H1 (cell line): ENCODE measurements around the gene ARHGEF6. TPM values are rescaled to one million over a fixed set of nuclear protein-coding genes. Genes with fewer than 3 reads are reported as not detected.

Experiments
- CTCF ChIA-PET: fragments of 300-600 bp; sonication (Branson Sonifier 250); formaldehyde crosslinking; loops from one replicate; lab custom pipeline; 2021; ENCODE audit not compliant: partially characterized antibody; lab: Charles Lee
- POLR2A ChIA-PET: fragments of 300-600 bp; sonication (Branson Sonifier 250); formaldehyde crosslinking; loops from one replicate; lab custom pipeline; 2021; ENCODE audit warnings: inconsistent platforms; ENCODE audit not compliant: partially characterized antibody; lab: Charles Lee
- DNase-seq, 2 experiments: peaks; one replicate each; pipeline versions ENCODE4 v3.0.0 to v3.0.0-alpha.2; 2010 to 2022; ENCODE audit warnings: low spot score in 2 of 2, low read depth in 1 of 2, mixed read lengths in 1 of 2
- FAIRE-seq: peaks from 2 replicates; lab custom pipeline; 2011; peaks lifted over from hg19 to GRCh38; lab: Jason Lieb, UNC
- H2AFZ ChIP-seq: 2 replicates; pipeline ENCODE4 v1.8.1; 2012; ENCODE audit warnings: low read length, inconsistent platforms
- H2AK5ac ChIP-seq: 2 replicates; pipeline ENCODE4 v1.6.1; 2013; ENCODE audit warnings: low read depth, low read length
- H2BK120ac ChIP-seq: replicated peaks from 2 replicates; pipeline ENCODE3; 2013; ENCODE audit warnings: low read depth, low read length, inconsistent platforms
- H2BK12ac ChIP-seq: 2 replicates; pipeline ENCODE4 v1.6.1; 2013; ENCODE audit warnings: low read depth, low read length
- H2BK15ac ChIP-seq: 2 replicates; pipeline ENCODE4 v1.6.1; 2013; ENCODE audit warnings: low read length
- H2BK20ac ChIP-seq: 2 replicates; pipeline ENCODE4 v1.6.1; 2013; ENCODE audit warnings: low read length
- H2BK5ac ChIP-seq: 2 replicates; pipeline ENCODE4 v1.6.1; 2013; ENCODE audit warnings: low read depth, low read length
- H3K14ac ChIP-seq: 2 replicates; pipeline ENCODE4 v1.6.1; 2013; ENCODE audit warnings: inconsistent platforms; ENCODE audit not compliant: insufficient read length
- H3K18ac ChIP-seq: 2 replicates; pipeline ENCODE4 v1.6.1; 2013; ENCODE audit warnings: low read length; ENCODE audit errors: extremely low read depth
- H3K23ac ChIP-seq: 2 replicates; pipeline ENCODE4 v1.6.1; 2013; ENCODE audit warnings: inconsistent platforms; ENCODE audit not compliant: insufficient read length
- H3K23me2 ChIP-seq: 2 replicates; pipeline ENCODE4 v1.6.1; 2013; ENCODE audit warnings: low read depth, low read length
- H3K27ac ChIP-seq: 2 replicates; pipeline ENCODE4 v1.6.1; 2011; ENCODE audit warnings: low read depth, low read length, inconsistent platforms
- H3K27me3 ChIP-seq, 4 experiments: replicated peaks in 1 of 4; 1 replicate in 1 of 4; 2 replicates in 3 of 4; pipeline versions ENCODE4 v1.6.1 to v1.8.1; 2011 to 2013; ENCODE audit warnings: low read length in 3 of 4, mild to moderate bottlenecking in 3 of 4, inconsistent platforms in 2 of 4, mixed read lengths in 2 of 4, moderate library complexity in 1 of 4; ENCODE audit not compliant: control insufficient read depth in 3 of 4, insufficient read depth in 3 of 4; ENCODE audit errors: extremely low read depth in 1 of 4
- H3K36me3 ChIP-seq, 4 experiments: 2 replicates each; pipeline versions ENCODE4 v1.6.1 to v1.8.1; 2011 to 2013; ENCODE audit warnings: mild to moderate bottlenecking in 4 of 4, low read length in 3 of 4, moderate library complexity in 2 of 4, control low read depth in 1 of 4, inconsistent platforms in 1 of 4; ENCODE audit not compliant: insufficient read depth in 4 of 4, control insufficient read depth in 2 of 4
- H3K4ac ChIP-seq: replicated peaks from 2 replicates; pipeline ENCODE3; 2013; ENCODE audit warnings: low read length, low read depth, mixed read lengths, inconsistent platforms; ENCODE audit not compliant: insufficient read length
- H3K4me1 ChIP-seq, 4 experiments: replicated peaks in 1 of 4; 1 replicate in 1 of 4; 2 replicates in 3 of 4; pipeline versions ENCODE4 v1.6.1 to v1.8.1; 2011 to 2013; ENCODE audit warnings: low read length in 3 of 4, inconsistent platforms in 2 of 4, mixed read lengths in 1 of 4; ENCODE audit not compliant: insufficient read depth in 4 of 4, control insufficient read depth in 3 of 4
- H3K4me2 ChIP-seq, 2 experiments: 2 replicates each; pipeline versions ENCODE4 v1.6.1 to v1.8.1; 2011 to 2013; ENCODE audit warnings: low read depth in 2 of 2, low read length in 2 of 2, control low read depth in 1 of 2, inconsistent platforms in 1 of 2, mild to moderate bottlenecking in 1 of 2; ENCODE audit not compliant: insufficient read depth in 1 of 2
- H3K4me3 ChIP-seq, 4 experiments: fragments of 200-600, 300-600 bp in 1 of 4; sonication (generic), shearing (Covaris generic), sonication (Bioruptor Twin) in 1 of 4; 2 replicates each; pipeline versions ENCODE4 v1.5.1 to v1.8.1; 2011 to 2016; ENCODE audit warnings: low read length in 4 of 4, low read depth in 3 of 4, control low read depth in 2 of 4, inconsistent platforms in 2 of 4, mild to moderate bottlenecking in 2 of 4, mixed read lengths in 1 of 4, moderate library complexity in 1 of 4; ENCODE audit not compliant: insufficient read depth in 2 of 4; ENCODE audit errors: extremely low read depth in 1 of 4
- H3K56ac ChIP-seq: replicated peaks from 2 replicates; pipeline ENCODE3; 2013; ENCODE audit warnings: low read depth, mild to moderate bottlenecking, mixed read lengths, low read length, inconsistent platforms; ENCODE audit not compliant: insufficient read length
- H3K79me1 ChIP-seq: 2 replicates; pipeline ENCODE4 v1.6.1; 2013; ENCODE audit warnings: low read depth, low read length, control low read depth
- H3K79me2 ChIP-seq, 2 experiments: 2 replicates each; pipeline versions ENCODE4 v1.6.1 to v1.8.1; 2012 to 2013; ENCODE audit warnings: low read length in 2 of 2, mild to moderate bottlenecking in 2 of 2, inconsistent platforms in 1 of 2; ENCODE audit not compliant: insufficient read depth in 2 of 2, control insufficient read depth in 1 of 2
- H3K9ac ChIP-seq, 4 experiments: replicated peaks in 1 of 4; 1 replicate in 1 of 4; 2 replicates in 3 of 4; pipeline versions ENCODE4 v1.6.1 to v1.8.1; 2011 to 2013; ENCODE audit warnings: low read depth in 3 of 4, low read length in 3 of 4, control low read depth in 2 of 4, mild to moderate bottlenecking in 2 of 4, moderate library complexity in 2 of 4, inconsistent platforms in 1 of 4; ENCODE audit errors: extremely low read depth in 1 of 4
- H3K9me3 ChIP-seq, 2 experiments: 2 replicates each; pipeline versions ENCODE4 v1.6.1 to v1.8.1; 2012 to 2013; ENCODE audit warnings: mild to moderate bottlenecking in 2 of 2, moderate library complexity in 2 of 2, control low read depth in 1 of 2, inconsistent platforms in 1 of 2, low read depth in 1 of 2, low read length in 1 of 2, mixed read lengths in 1 of 2; ENCODE audit not compliant: insufficient read depth in 2 of 2
- H4K20me1 ChIP-seq, 2 experiments: replicated peaks in 1 of 2; 2 replicates each; pipeline versions ENCODE3 to v1.8.1; 2011 to 2013; ENCODE audit warnings: inconsistent platforms in 2 of 2, low read length in 2 of 2, mild to moderate bottlenecking in 1 of 2; ENCODE audit not compliant: insufficient read depth in 2 of 2, control insufficient read depth in 1 of 2
- H4K5ac ChIP-seq: 2 replicates; pipeline ENCODE4 v1.6.1; 2013; ENCODE audit warnings: low read length, low read depth, mixed read lengths, inconsistent platforms; ENCODE audit not compliant: insufficient read length
- H4K8ac ChIP-seq: 2 replicates; pipeline ENCODE4 v1.8.0; 2013; ENCODE audit warnings: mild to moderate bottlenecking, moderate library complexity, low read length, inconsistent platforms; ENCODE audit not compliant: insufficient read depth; ENCODE audit errors: extremely low read depth
- H4K91ac ChIP-seq: replicated peaks from 2 replicates; pipeline ENCODE3; 2013; ENCODE audit warnings: low read length, mixed read lengths, inconsistent platforms; ENCODE audit not compliant: insufficient read length
- EGR1 ChIP-seq: IDR thresholded peaks from 2 replicates; pipeline ENCODE4 v1.6.1; 2011; ENCODE audit warnings: low read depth, low read length, borderline replicate concordance
- MAX ChIP-seq: IDR thresholded peaks from 2 replicates; pipeline ENCODE4 v1.6.1; 2012; ENCODE audit warnings: inconsistent platforms
- PHF8 ChIP-seq: fragments of 200-600 bp; sonication (generic); conservative IDR thresholded peaks from 2 replicates; pipeline ENCODE4 v1.7.1; 2012; ENCODE audit warnings: low read depth, mild to moderate bottlenecking, inconsistent platforms, low read length, moderate library complexity
- POLR2A ChIP-seq, 2 experiments: IDR thresholded peaks; 1 replicate in 1 of 2; 2 replicates in 1 of 2; pipeline ENCODE4 v1.6.1; 2011; ENCODE audit warnings: low read depth in 2 of 2, low read length in 2 of 2, mild to moderate bottlenecking in 2 of 2; ENCODE audit errors: control extremely low read depth in 1 of 2
- TAF7 ChIP-seq: optimal IDR thresholded peaks from 2 replicates; pipeline ENCODE3; 2011; ENCODE audit warnings: low read depth, mild to moderate bottlenecking, inconsistent platforms, low read length, moderate library complexity, borderline replicate concordance
- TEAD4 ChIP-seq: IDR thresholded peaks from 2 replicates; pipeline ENCODE4 v1.6.1; 2012; ENCODE audit warnings: low read depth, low read length, inconsistent platforms, mixed read lengths
- USF2 ChIP-seq: IDR thresholded peaks from 2 replicates; pipeline ENCODE4 v1.6.1; 2011; ENCODE audit warnings: low read length, improper control_type of control experiment
- WGBS, 2 experiments: shearing (Covaris generic) in 1 of 2; methylation state at CpG; one replicate each; pipeline versions ENCODE4 v1.1.6 to v1.1.7; 2013 to 2015; ENCODE audit warnings: low lambda C conversion rate in 2 of 2, mixed read lengths in 2 of 2, inconsistent platforms in 1 of 2, low coverage in 1 of 2, missing lambda C conversion rate in 1 of 2; ENCODE audit not compliant: insufficient replicate concordance in 2 of 2, insufficient coverage in 1 of 2, insufficient read length in 1 of 2; ENCODE audit errors: extremely low coverage in 1 of 2, missing lambda C conversion rate in 1 of 2; 5-methylcytosine and 5-hydroxymethylcytosine counted together
- polyA plus RNA-seq, 7 experiments: library from polyadenylated mRNA; depleted of rRNA in 3 of 7; stranded (reverse) in 5 of 7; unstranded in 2 of 7; fragments of >200 nt in 5 of 7; fragments of 200-250 nt in 2 of 7; gene quantifications; 1 replicate in 5 of 7; 2 replicates in 1 of 7; 4 replicates in 1 of 7; pipeline versions ENCODE4 v1.2.1 to v1.2.3, GENCODE V29; 2011 to 2013; ENCODE audit warnings: missing spikeins in 2 of 7, mixed read lengths in 2 of 7
- total RNA-seq: library from RNA; stranded (reverse); fragmentation: NEBNext Ultra II Directional; extraction: Animal tissue kit (Norgen Biotek cat#: 25700); gene quantifications from 2 replicates; pipeline ENCODE4 v1.2.1, GENCODE V29; 2021

ARHGEF6 gene
- total and polyA plus RNA-seq, 2 of the 8 experiments (the other 6 are each of a cell fraction or from before 2014, with no cell fraction given): 3.6 to 3.7 TPM

GRCh38 chrX:136731207-136731782 is 49.4 kb downstream of the ARHGEF6 start:
- Histone ChIP-seq H2BK12ac (no peak overlapping the region), H2BK120ac (no peak overlapping the region), H3K14ac (no peak overlapping the region), H3K27ac (no peak overlapping the region), H3K23ac (no peak overlapping the region), H4K91ac (no peak overlapping the region), H3K9ac (no peak overlapping the region), H3K27me3 (no peaks in the 10 kb centered on the region), H3K23me2 (no peaks in the 10 kb centered on the region), H3K4me2 (no peak overlapping the region), H2BK20ac (no peak overlapping the region), H3K4me1 (no peaks in the 10 kb centered on the region), H3K79me1 (no peaks in the 10 kb centered on the region), H4K8ac (no peak overlapping the region), H3K18ac (no peak overlapping the region), H3K79me2 (no peaks in the 10 kb centered on the region), H3K56ac (no peak overlapping the region), H4K5ac (no peak overlapping the region), H3K4me3 (no peak overlapping the region), H2AK5ac (no peak overlapping the region), H2BK15ac (no peak overlapping the region), H3K36me3 (no peaks in the 10 kb centered on the region; a peak in 1 of 8 replicates), H2BK5ac (no peak overlapping the region), H3K9me3 (no peaks in the 10 kb centered on the region), H3K4ac (no peak overlapping the region), H4K20me1 (no peaks in the 10 kb centered on the region), H2AFZ (no peak overlapping the region)
- CTCF ChIA-PET: interaction anchor here (1.2 kb wide), 1 partner anchor 330 kb away, joined by 3 read pairs; no protein-coding TSS in a partner anchor
- FAIRE-seq: no peak
- TF ChIP-seq POLR2A (IDR thresholded peaks at IDR 0.05; ENCODE audit: control extremely low read depth in 1 of 2, low read depth in 2 of 2, low read length in 2 of 2) (no peak), EGR1 (no peak), USF2 (no peak), PHF8 (no peak), TEAD4 (no peak), TAF7 (no peak), MAX (no peak)
- POLR2A ChIA-PET: interaction anchor here (0.9 kb wide), 1 partner anchor 136 kb away, joined by 3 read pairs; no protein-coding TSS in a partner anchor
- no peak for DNase-seq
- 83% methylated on average over 5 of the region's 5 CpGs; no CpG with 5 or more reads in 1 of the 2 experiments for WGBS, 2 experiments
